GM12878 (cell line): ENCODE measurements around the gene GPBAR1. TPM values are rescaled to one million over a fixed set of nuclear protein-coding genes. Genes with fewer than 3 reads are reported as not detected.

Source experiments
- BRCA1 ChIP-seq: IDR thresholded peaks from 2 replicates; pipeline ENCODE4 v1.6.1; 2011; ENCODE audit warnings: low read depth, low read length, improper control_type of control experiment
- CHD1 ChIP-seq: IDR thresholded peaks from 2 replicates; pipeline ENCODE4 v1.6.1; 2012; ENCODE audit warnings: low read depth, low read length, improper control_type of control experiment
- CHD2 ChIP-seq: IDR thresholded peaks from 2 replicates; pipeline ENCODE4 v1.6.1; 2011; ENCODE audit warnings: low read depth, low read length, improper control_type of control experiment, borderline replicate concordance
- ETV6 ChIP-seq, 2 experiments: fragments of 450-650 bp in 1 of 2; IDR thresholded peaks in 1 of 2; conservative IDR thresholded peaks in 1 of 2; 2 replicates each; pipeline ENCODE4 v1.6.1; 2014; ENCODE audit warnings: antibody characterized with exemption in 1 of 2, borderline replicate concordance in 1 of 2, low read depth in 1 of 2, mild to moderate bottlenecking in 1 of 2, moderate library complexity in 1 of 2
- GABPA ChIP-seq: IDR thresholded peaks from 2 replicates; pipeline ENCODE4 v1.6.1; 2014; ENCODE audit warnings: antibody characterized with exemption, low read depth, mild to moderate bottlenecking, inconsistent platforms
- HDGF ChIP-seq: fragments of 450-650 bp; IDR thresholded peaks from 2 replicates; pipeline ENCODE4 v1.6.1; 2016; ENCODE audit warnings: antibody characterized with exemption
- IKZF2 ChIP-seq, 2 experiments: fragments of 450-650 bp; IDR thresholded peaks; 2 replicates each; pipeline ENCODE4 v1.6.1; 2017; ENCODE audit warnings: mild to moderate bottlenecking in 2 of 2, moderate library complexity in 2 of 2
- JUNB ChIP-seq: IDR thresholded peaks from 2 replicates; pipeline ENCODE4 v1.6.1; 2016; ENCODE audit warnings: antibody characterized with exemption, mild to moderate bottlenecking
- JUND ChIP-seq: IDR thresholded peaks from 2 replicates; pipeline ENCODE4 v1.6.1; 2012; ENCODE audit warnings: low read depth, mild to moderate bottlenecking, low read length, improper control_type of control experiment, moderate library complexity
- KAT2A ChIP-seq: conservative IDR thresholded peaks from 2 replicates; pipeline ENCODE4 v1.6.1; 2011; ENCODE audit warnings: low read depth, low read length; ENCODE audit not compliant: control insufficient read depth
- MEF2A ChIP-seq: IDR thresholded peaks from 2 replicates; pipeline ENCODE4 v1.6.1; 2011; ENCODE audit warnings: low read depth, mild to moderate bottlenecking, low read length, moderate library complexity; ENCODE audit not compliant: insufficient read depth
- NFYA ChIP-seq: IDR thresholded peaks from 2 replicates; pipeline ENCODE4 v1.6.1; 2011; ENCODE audit warnings: low read depth, mild to moderate bottlenecking, low read length, improper control_type of control experiment, borderline replicate concordance
- NRF1 ChIP-seq: conservative IDR thresholded peaks from 2 replicates; pipeline ENCODE4 v1.6.1; 2011; ENCODE audit warnings: mild to moderate bottlenecking, low read depth, low read length, improper control_type of control experiment
- PAX8 ChIP-seq: fragments of 450-650 bp; IDR thresholded peaks from 2 replicates; pipeline ENCODE4 v1.6.1; 2017; ENCODE audit warnings: mild to moderate bottlenecking, moderate library complexity
- PML ChIP-seq: IDR thresholded peaks from 2 replicates; pipeline ENCODE4 v1.6.1; 2012; ENCODE audit warnings: low read length, inconsistent platforms
- POLR2AphosphoS2 ChIP-seq: IDR thresholded peaks from 2 replicates; pipeline ENCODE4 v1.6.1; 2011; ENCODE audit warnings: low read depth, mild to moderate bottlenecking, low read length, improper control_type of control experiment, moderate library complexity
- RAD51 ChIP-seq: fragments of 450-650 bp; IDR thresholded peaks from 2 replicates; pipeline ENCODE4 v1.6.1; 2016; ENCODE audit warnings: moderate library complexity, mild to moderate bottlenecking, inconsistent platforms
- RBBP5 ChIP-seq: fragments of 200-600 bp; sonication (generic); conservative IDR thresholded peaks from 2 replicates; pipeline ENCODE4 v1.6.1; 2016
- SREBF1 ChIP-seq: IDR thresholded peaks from 2 replicates; pipeline ENCODE4 v1.6.1; 2012; ENCODE audit warnings: mild to moderate bottlenecking, low read length
- STAT3 ChIP-seq: IDR thresholded peaks from 2 replicates; pipeline ENCODE4 v1.6.1; 2011; ENCODE audit warnings: low read depth, low read length, improper control_type of control experiment
- SUZ12 ChIP-seq: fragments of 200-600 bp; sonication (generic); IDR thresholded peaks from one replicate; pipeline ENCODE4 v1.6.1; 2018; ENCODE audit warnings: antibody characterized with exemption, mild to moderate bottlenecking; ENCODE audit not compliant: unreplicated experiment
- TCF12 ChIP-seq: IDR thresholded peaks from 2 replicates; pipeline ENCODE4 v1.6.1; 2011; ENCODE audit warnings: low read depth, mild to moderate bottlenecking, low read length
- ZNF592 ChIP-seq: fragments of 450-650 bp; IDR thresholded peaks from 2 replicates; pipeline ENCODE4 v1.6.1; 2017; ENCODE audit warnings: mild to moderate bottlenecking, moderate library complexity
- polyA plus RNA-seq, 11 experiments: library from polyadenylated mRNA; depleted of rRNA in 4 of 11; unstranded in 6 of 11; stranded (reverse) in 5 of 11; fragments of >200 nt; fragmentation: Nextera tagmentation in 4 of 11; fragmentation: Illumina TruSeq in 1 of 11; extraction: Ambion mirVana in 4 of 11; extraction: Trizol in 1 of 11; gene quantifications; 1 replicate in 1 of 11; 2 replicates in 10 of 11; pipeline versions ENCODE4 v1.2.1 to v1.2.3, GENCODE V29; 2011 to 2016; ENCODE audit warnings: inconsistent platforms in 2 of 11, missing spikeins in 2 of 11, low read depth in 1 of 11
- total RNA-seq, 4 experiments: library from RNA; depleted of rRNA in 3 of 4; stranded (reverse); fragments of >200 nt in 3 of 4; fragmentation: Illumina TruSeq in 1 of 4; extraction: Trizol in 1 of 4; gene quantifications; 2 replicates each; pipeline versions ENCODE4 v1.2.1 to v1.2.3, GENCODE V29; 2013 to 2021
- TF ChIP-seq, protein P1 (sequence below): IDR thresholded peaks from 2 replicates; pipeline ENCODE4 v1.6.1; 2012; ENCODE audit warnings: low read depth, low read length, improper control_type of control experiment
- TF ChIP-seq, protein P2 (sequence below): fragments of 450-650 bp; IDR thresholded peaks from 2 replicates; pipeline ENCODE4 v1.6.1; 2018; ENCODE audit warnings: borderline replicate concordance, mild to moderate bottlenecking; ENCODE audit not compliant: partially characterized antibody

Gene GPBAR1
- total and polyA plus RNA-seq, 10 of the 15 experiments (the other 5 are each of a cell fraction or from before 2014, with no cell fraction given) = 0.03 to 0.36 (median 0.11) TPM; not detected in 3

- TF ChIP-seq, protein P1, sequence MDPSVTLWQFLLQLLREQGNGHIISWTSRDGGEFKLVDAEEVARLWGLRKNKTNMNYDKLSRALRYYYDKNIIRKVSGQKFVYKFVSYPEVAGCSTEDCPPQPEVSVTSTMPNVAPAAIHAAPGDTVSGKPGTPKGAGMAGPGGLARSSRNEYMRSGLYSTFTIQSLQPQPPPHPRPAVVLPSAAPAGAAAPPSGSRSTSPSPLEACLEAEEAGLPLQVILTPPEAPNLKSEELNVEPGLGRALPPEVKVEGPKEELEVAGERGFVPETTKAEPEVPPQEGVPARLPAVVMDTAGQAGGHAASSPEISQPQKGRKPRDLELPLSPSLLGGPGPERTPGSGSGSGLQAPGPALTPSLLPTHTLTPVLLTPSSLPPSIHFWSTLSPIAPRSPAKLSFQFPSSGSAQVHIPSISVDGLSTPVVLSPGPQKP = no peak
- TF ChIP-seq JUNB (no peak), CHD1 (no peak), ETV6 (conservative IDR thresholded peaks at IDR 0.05 in 1 of 2, IDR thresholded peaks at IDR 0.05 in 1 of 2; ENCODE audit: borderline replicate concordance in 1 of 2, low read depth in 1 of 2) (no peak), JUND (no peak), CHD2 (no peak), MEF2A (no peak), SUZ12 (no peak), STAT3 (no peak), IKZF2 (IDR thresholded peaks at IDR 0.05) (no peak), HDGF (0 out of 2 replicates have a peak, but pooled peaks have one; percentile 19), NRF1 (no peak), TCF12 (no peak), BRCA1 (no peak), SREBF1 (no peak), RAD51 (no peak), PAX8 (no peak), ZNF592 (no peak), POLR2AphosphoS2 (no peak), KAT2A (no peak), NFYA (no peak), RBBP5 (no peak), GABPA (no peak), PML (no peak)
- TF ChIP-seq, protein P2, sequence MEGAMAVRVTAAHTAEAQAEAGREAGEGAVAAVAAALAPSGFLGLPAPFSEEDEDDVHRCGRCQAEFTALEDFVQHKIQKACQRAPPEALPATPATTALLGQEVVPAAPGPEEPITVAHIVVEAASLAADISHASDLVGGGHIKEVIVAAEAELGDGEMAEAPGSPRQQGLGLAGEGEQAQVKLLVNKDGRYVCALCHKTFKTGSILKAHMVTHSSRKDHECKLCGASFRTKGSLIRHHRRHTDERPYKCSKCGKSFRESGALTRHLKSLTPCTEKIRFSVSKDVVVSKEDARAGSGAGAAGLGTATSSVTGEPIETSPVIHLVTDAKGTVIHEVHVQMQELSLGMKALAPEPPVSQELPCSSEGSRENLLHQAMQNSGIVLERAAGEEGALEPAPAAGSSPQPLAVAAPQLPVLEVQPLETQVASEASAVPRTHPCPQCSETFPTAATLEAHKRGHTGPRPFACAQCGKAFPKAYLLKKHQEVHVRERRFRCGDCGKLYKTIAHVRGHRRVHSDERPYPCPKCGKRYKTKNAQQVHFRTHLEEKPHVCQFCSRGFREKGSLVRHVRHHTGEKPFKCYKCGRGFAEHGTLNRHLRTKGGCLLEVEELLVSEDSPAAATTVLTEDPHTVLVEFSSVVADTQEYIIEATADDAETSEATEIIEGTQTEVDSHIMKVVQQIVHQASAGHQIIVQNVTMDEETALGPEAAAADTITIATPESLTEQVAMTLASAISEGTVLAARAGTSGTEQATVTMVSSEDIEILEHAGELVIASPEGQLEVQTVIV = no peak
These were observed 23.4 kb downstream of the GPBAR1 start (continued) for GRCh38 chr2:218284106-218284811.
